HepG2 (cell line): ENCODE measurements around the gene RPL36. TPM values are rescaled to one million over a fixed set of nuclear protein-coding genes. Genes with fewer than 3 reads are reported as not detected.

Source experiments
- ATAC-seq: fragments of 200-7000 bp; cut with Tn5 transposase; 3 replicates; pipeline ENCODE4 v1.9.1; 2020; ENCODE audit warnings: mild to moderate bottlenecking, moderate library complexity
- BruUV-seq: library from RNA; stranded (reverse); fragments of 400-500 nt; replicated peaks from 2 replicates; lab custom pipeline; 2021; lab: Mats Ljungman, UMichigan
- CTCF ChIA-PET: fragments of 300-600 bp; formaldehyde crosslinking; extraction: SDS; loops from one replicate; lab custom pipeline; 2021; ENCODE audit warnings: low total read pairs, inconsistent platforms, low intra/inter-chr PET ratio; lab: Yijun Ruan, JAX
- POLR2A ChIA-PET: fragments of 350-600 bp; sonication (Branson Sonifier 250); formaldehyde crosslinking; loops from one replicate; lab custom pipeline; 2020; ENCODE audit warnings: antibody characterized with exemption, inconsistent platforms; lab: Yijun Ruan, JAX
- DNase-seq: peaks from one replicate; pipeline ENCODE4 v3.0.0-alpha.2; 2015; ENCODE audit warnings: low spot score
- FAIRE-seq: peaks from 3 replicates; lab custom pipeline; 2011; peaks lifted over from hg19 to GRCh38; lab: Jason Lieb, UNC
- H2AFZ ChIP-seq: one replicate; pipeline ENCODE4 v1.6.1; 2011; ENCODE audit warnings: low read length, inconsistent platforms
- H3K27ac ChIP-seq: fragments of 300-600 bp; 3 replicates; pipeline ENCODE4 v1.8.0; 2011; ENCODE audit warnings: mixed run types, mild to moderate bottlenecking, mixed read lengths, low read length, inconsistent platforms; ENCODE audit not compliant: insufficient read depth; ENCODE audit errors: extremely low read length
- H3K27me3 ChIP-seq, 2 experiments: fragments of 200-600 bp in 1 of 2; 2 replicates in 1 of 2; 3 replicates in 1 of 2; pipeline versions ENCODE4 v1.6.0 to v1.8.0; 2011; ENCODE audit warnings: low read length in 2 of 2, mild to moderate bottlenecking in 2 of 2, moderate library complexity in 2 of 2, inconsistent platforms in 1 of 2; ENCODE audit not compliant: insufficient read depth in 2 of 2, control insufficient read depth in 1 of 2
- H3K36me3 ChIP-seq, 2 experiments: fragments of 200-600 bp in 1 of 2; replicated peaks in 1 of 2; 2 replicates in 1 of 2; 3 replicates in 1 of 2; pipeline versions ENCODE4 v1.5.1 to v1.8.0; 2011; ENCODE audit warnings: low read length in 2 of 2, inconsistent platforms in 1 of 2; ENCODE audit not compliant: insufficient read depth in 2 of 2, control insufficient read depth in 1 of 2
- H3K4me1 ChIP-seq: 2 replicates; pipeline ENCODE4 v1.5.1; 2012; ENCODE audit warnings: low read length, inconsistent platforms; ENCODE audit not compliant: insufficient read depth
- H3K4me2 ChIP-seq: 2 replicates; pipeline ENCODE4 v1.6.0; 2011; ENCODE audit warnings: low read depth, low read length, inconsistent platforms
- H3K4me3 ChIP-seq, 3 experiments: fragments of 200-600 bp in 1 of 3; sonication (generic), shearing (Covaris generic) in 1 of 3; replicated peaks in 1 of 3; 2 replicates each; pipeline ENCODE4 v1.5.1; 2011 to 2016; ENCODE audit warnings: low read length in 3 of 3, inconsistent platforms in 2 of 3, low read depth in 2 of 3, mild to moderate bottlenecking in 2 of 3, control low read depth in 1 of 3, mixed read lengths in 1 of 3; ENCODE audit not compliant: insufficient read depth in 1 of 3
- H3K79me2 ChIP-seq: one replicate; pipeline ENCODE4 v1.6.1; 2011; ENCODE audit warnings: low read length, inconsistent platforms; ENCODE audit not compliant: insufficient read depth
- H3K9ac ChIP-seq: 2 replicates; pipeline ENCODE4 v1.6.0; 2011; ENCODE audit warnings: mild to moderate bottlenecking, low read depth, low read length, inconsistent platforms; ENCODE audit not compliant: insufficient read depth
- H3K9me3 ChIP-seq: 2 replicates; pipeline ENCODE4 v1.5.1; 2012; ENCODE audit warnings: mild to moderate bottlenecking, low read length
- H4K20me1 ChIP-seq: 2 replicates; pipeline ENCODE4 v1.6.0; 2011; ENCODE audit warnings: inconsistent platforms, mild to moderate bottlenecking, low read length, moderate library complexity; ENCODE audit not compliant: insufficient read depth
- AKAP8 ChIP-seq: sonication (generic); formaldehyde crosslinking; IDR thresholded peaks from 2 replicates; pipeline ENCODE4 v1.5.1; 2020; ENCODE audit warnings: mild to moderate bottlenecking, missing genetic modification reagents
- FOXA1 ChIP-seq, 2 experiments: fragments of 450-650 bp in 1 of 2; sonication (generic) in 1 of 2; formaldehyde crosslinking in 1 of 2; IDR thresholded peaks; 2 replicates each; pipeline versions ENCODE4 v1.4.0 to v1.6.1; 2016 to 2020; ENCODE audit warnings: missing genetic modification reagents in 1 of 2
- MED1 ChIP-seq: sonication (generic); formaldehyde crosslinking; IDR thresholded peaks from 2 replicates; pipeline ENCODE4 v1.4.0; 2020; ENCODE audit warnings: missing genetic modification reagents
- MXI1 ChIP-seq: IDR thresholded peaks from 3 replicates; pipeline ENCODE4 v1.6.1; 2012; ENCODE audit warnings: low read depth, low read length, inconsistent platforms, borderline replicate concordance
- MYC ChIP-seq: sonication (generic); formaldehyde crosslinking; IDR thresholded peaks from 2 replicates; pipeline ENCODE4 v1.9.0; 2021; ENCODE audit warnings: missing genetic modification reagents, borderline replicate concordance
- RBM22 ChIP-seq: fragments of 200-400 bp; formaldehyde crosslinking; optimal IDR thresholded peaks from 2 replicates; pipeline ENCODE3; 2017; ENCODE audit warnings: mild to moderate bottlenecking, low read length, moderate library complexity
- SAP130 ChIP-seq: IDR thresholded peaks from 2 replicates; pipeline ENCODE4 v1.6.1; 2016; ENCODE audit warnings: low read depth
- STAG1 ChIP-seq: sonication (generic); formaldehyde crosslinking; IDR thresholded peaks from 2 replicates; pipeline ENCODE4 v1.4.0; 2020; ENCODE audit warnings: missing genetic modification reagents
- ZNF121 ChIP-seq: sonication (generic); formaldehyde crosslinking; IDR thresholded peaks from 2 replicates; pipeline ENCODE4 v1.5.0; 2020; ENCODE audit warnings: mild to moderate bottlenecking, missing genetic modification reagents
- ZNF331 ChIP-seq: sonication (generic); formaldehyde crosslinking; IDR thresholded peaks from 2 replicates; pipeline ENCODE4 v1.4.0; 2020; ENCODE audit warnings: missing genetic modification reagents
- WGBS: methylation state at CpG from one replicate; pipeline ENCODE4 v1.1.6; 2017; ENCODE audit warnings: low lambda C conversion rate; 5-methylcytosine and 5-hydroxymethylcytosine counted together
- in situ Hi-C: cut with HindIII; loops from 2 replicates; pipeline ENCODE4 v1.10.0; 2017; ENCODE audit warnings: low pct_unique_long_range_greater_than_20kb; ENCODE audit not compliant: extremely low pct_ligation_motif_present
- intact Hi-C: fragments of 100-400 bp; cut with micrococcal nuclease; formaldehyde crosslinking; loops from one replicate; pipeline ENCODE4 v1.10.0; 2022; ENCODE audit not compliant: unreplicated experiment
- polyA plus RNA-seq, 8 experiments: library from polyadenylated mRNA; depleted of rRNA in 3 of 8; stranded (reverse) in 7 of 8; unstranded in 1 of 8; fragments of >200 nt; fragmentation: Illumina TruSeq in 4 of 8; extraction: Trizol in 4 of 8; gene quantifications; 2 replicates each; pipeline versions ENCODE4 v1.2.1 to v1.2.3, GENCODE V29; 2011 to 2016; ENCODE audit warnings: low read depth in 4 of 8, missing spikeins in 1 of 8, mixed read lengths in 1 of 8; ENCODE audit not compliant: insufficient read depth in 1 of 8
- total RNA-seq, 5 experiments: library from RNA; depleted of rRNA; stranded (reverse); fragments of >200 nt; fragmentation: Illumina TruSeq; extraction: Trizol; gene quantifications; 2 replicates each; pipeline ENCODE4 v1.2.3, GENCODE V29; 2016; ENCODE audit warnings: low read depth in 1 of 5
- TF ChIP-seq, protein P1 (sequence below): sonication (generic); formaldehyde crosslinking; IDR thresholded peaks from 2 replicates; pipeline ENCODE4 v1.4.0; 2020; ENCODE audit warnings: missing genetic modification reagents, borderline replicate concordance

The RPL36 gene
- total and polyA plus RNA-seq, 2 of the 13 experiments (the other 11 are each of a cell fraction or from before 2014, with no cell fraction given), result 706 to 740 TPM

DNA sequence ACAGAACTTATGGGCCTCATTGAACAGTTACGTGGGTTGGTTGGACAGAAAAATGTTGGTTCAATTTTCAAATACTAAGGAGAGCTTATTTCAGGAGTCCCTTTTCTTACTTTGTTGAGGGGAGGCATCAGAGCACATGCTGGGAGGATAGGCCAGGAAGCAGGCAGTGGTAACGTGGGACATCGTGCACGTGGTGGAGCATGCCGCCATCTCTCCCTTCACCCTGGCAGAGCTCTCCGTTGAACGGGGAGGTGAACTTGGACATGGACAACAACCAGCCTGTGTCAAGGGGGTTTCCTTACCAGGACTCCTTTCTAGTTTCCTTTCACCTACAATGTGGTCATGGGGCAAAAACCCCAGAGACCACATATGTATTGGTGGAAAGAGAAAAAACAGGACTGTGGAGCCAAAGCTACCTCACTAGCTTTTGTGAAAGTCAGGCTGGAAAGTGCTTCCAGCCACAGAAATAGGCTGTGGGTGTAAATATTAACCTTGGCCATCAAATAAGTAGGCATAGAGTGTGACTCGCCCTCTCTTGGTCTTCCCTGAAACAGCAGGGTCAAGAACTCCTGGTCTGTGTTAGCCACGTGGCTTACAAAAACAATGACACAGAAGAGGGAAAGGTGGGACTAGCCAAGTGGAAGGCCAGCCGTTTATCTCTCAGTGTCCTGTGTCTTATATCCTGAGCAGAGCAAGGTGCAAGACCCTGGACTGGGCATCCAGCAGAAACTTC is 24.1 kb upstream of the RPL36 start:
- ATAC-seq, result peak; percentile 82
- H3K36me3 ChIP-seq, result peaks cover 57 to 78% of the 10 kb centered on the region in 2 experiments
- POLR2A ChIA-PET, result interaction anchor here (1.1 to 1.5 kb wide), 2 partner anchors 43 to 45 kb away, joined by 3 to 7 read pairs; partner anchors contain the start of genes SAFB and SAFB2
- 0 out of 2 replicates have a peak, but pooled peaks have one; percentile 31 for TF ChIP-seq MED1 (CRISPR knock-in tag)
- TF ChIP-seq, protein P1, sequence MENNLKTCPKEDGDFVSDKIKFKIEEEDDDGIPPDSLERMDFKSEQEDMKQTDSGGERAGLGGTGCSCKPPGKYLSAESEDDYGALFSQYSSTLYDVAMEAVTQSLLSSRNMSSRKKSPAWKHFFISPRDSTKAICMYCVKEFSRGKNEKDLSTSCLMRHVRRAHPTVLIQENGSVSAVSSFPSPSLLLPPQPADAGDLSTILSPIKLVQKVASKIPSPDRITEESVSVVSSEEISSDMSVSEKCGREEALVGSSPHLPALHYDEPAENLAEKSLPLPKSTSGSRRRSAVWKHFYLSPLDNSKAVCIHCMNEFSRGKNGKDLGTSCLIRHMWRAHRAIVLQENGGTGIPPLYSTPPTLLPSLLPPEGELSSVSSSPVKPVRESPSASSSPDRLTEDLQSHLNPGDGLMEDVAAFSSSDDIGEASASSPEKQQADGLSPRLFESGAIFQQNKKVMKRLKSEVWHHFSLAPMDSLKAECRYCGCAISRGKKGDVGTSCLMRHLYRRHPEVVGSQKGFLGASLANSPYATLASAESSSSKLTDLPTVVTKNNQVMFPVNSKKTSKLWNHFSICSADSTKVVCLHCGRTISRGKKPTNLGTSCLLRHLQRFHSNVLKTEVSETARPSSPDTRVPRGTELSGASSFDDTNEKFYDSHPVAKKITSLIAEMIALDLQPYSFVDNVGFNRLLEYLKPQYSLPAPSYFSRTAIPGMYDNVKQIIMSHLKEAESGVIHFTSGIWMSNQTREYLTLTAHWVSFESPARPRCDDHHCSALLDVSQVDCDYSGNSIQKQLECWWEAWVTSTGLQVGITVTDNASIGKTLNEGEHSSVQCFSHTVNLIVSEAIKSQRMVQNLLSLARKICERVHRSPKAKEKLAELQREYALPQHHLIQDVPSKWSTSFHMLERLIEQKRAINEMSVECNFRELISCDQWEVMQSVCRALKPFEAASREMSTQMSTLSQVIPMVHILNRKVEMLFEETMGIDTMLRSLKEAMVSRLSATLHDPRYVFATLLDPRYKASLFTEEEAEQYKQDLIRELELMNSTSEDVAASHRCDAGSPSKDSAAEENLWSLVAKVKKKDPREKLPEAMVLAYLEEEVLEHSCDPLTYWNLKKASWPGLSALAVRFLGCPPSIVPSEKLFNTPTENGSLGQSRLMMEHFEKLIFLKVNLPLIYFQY (CRISPR knock-in tag), result no peak
- TF ChIP-seq STAG1 (CRISPR knock-in tag), result peak; percentile 14; the same call in 1 of the 2 replicates
- TF ChIP-seq AKAP8 (CRISPR knock-in tag), result 0 out of 2 replicates have a peak, but pooled peaks have one; percentile 50
- TF ChIP-seq RBM22, result peak; percentile 9
- peak; percentile 72 for TF ChIP-seq ZNF121 (CRISPR knock-in tag)
- TF ChIP-seq FOXA1 (IDR thresholded peaks at IDR 0.05), result no peak
- 0 out of 2 replicates have a peak, but pooled peaks have one; percentile 20 for TF ChIP-seq FOXA1 (CRISPR knock-in tag; IDR thresholded peaks at IDR 0.05)
- TF ChIP-seq SAP130 (CRISPR knock-in tag), result peak; percentile 70
- 0 out of 2 replicates have a peak, but pooled peaks have one; percentile 17 for TF ChIP-seq MYC
- TF ChIP-seq MXI1, result peak; percentile 62; the same call in 1 of the 3 replicates
- 0 out of 2 replicates have a peak, but pooled peaks have one; percentile 25 for TF ChIP-seq ZNF331 (CRISPR knock-in tag)

More for the DNA sequence above, 24.1 kb upstream of the RPL36 start:
- H4K20me1 ChIP-seq, result 0 out of 2 replicates have a peak, but pooled peaks cover 9% of the 10 kb centered on the region
- peak; percentile 70 for FAIRE-seq
- H3K4me3 ChIP-seq, result no peak overlapping the region
- CTCF ChIA-PET, result no interaction called here
- no peak overlapping the region for H3K4me2 ChIP-seq
- no peak overlapping the region for H3K9ac ChIP-seq
- H3K27ac ChIP-seq, result no peak overlapping the region
- H3K4me1 ChIP-seq, result peaks cover 15% of the 10 kb centered on the region
- no peaks in the 10 kb centered on the region for H3K9me3 ChIP-seq
- intact Hi-C loops (no loop called here), in situ Hi-C loops (no loop called here)
- no peaks in the 10 kb centered on the region for H3K27me3 ChIP-seq
- BruUV-seq, result TSS peak; percentile 25
- 74% methylated on average over 10 of the region's 10 CpGs for WGBS
- peak; percentile 69 for DNase-seq
- H3K79me2 ChIP-seq, result no peaks in the 10 kb centered on the region
- no peak overlapping the region for H2AFZ ChIP-seq
